Measurements from ENCODE around the gene GLI3. TPM values are rescaled to one million over a fixed set of nuclear protein-coding genes. Genes with fewer than 3 reads are reported as not detected.

GLI3 gene
- total RNA-seq, 1 experiment from 2014 or later = not detected

- DNase-seq = no peak
- BruUV-seq (replicated peaks) = no TSS peak
- Histone ChIP-seq H2AFZ (no peak overlapping the region), H3K9me2 (ENCODE audit: insufficient read depth) (no peaks in the 10 kb centered on the region), H3K79me2 (ENCODE audit: low read depth) (no peaks in the 10 kb centered on the region), H3K4me1 (replicated peaks; ENCODE audit: insufficient read depth) (no peaks in the 10 kb centered on the region), H3K4me3 (no peak overlapping the region), H4K20me1 (ENCODE audit: insufficient read depth) (no peaks in the 10 kb centered on the region), H3K27ac (no peak overlapping the region), H3K36me3 (ENCODE audit: low read depth) (no peaks in the 10 kb centered on the region), H3K9me3 (ENCODE audit: insufficient read depth, low read depth) (no peaks in the 10 kb centered on the region), H3K4me2 (no peak overlapping the region), H3F3A (ENCODE audit: insufficient read depth, low read depth) (no peaks in the 10 kb centered on the region), H3K27me3 (ENCODE audit: insufficient read depth, low read depth) (peaks cover 69% of the 10 kb centered on the region)
- ChIA-PET POLR2A (ENCODE audit: unreplicated experiment) (no interaction called here), CTCF (interaction anchor here (0.6 kb wide), 1 partner anchor 1427 kb away, joined by 10 read pairs; no protein-coding TSS in a partner anchor)
- TF ChIP-seq EZH2 (IDR thresholded peaks at IDR 0.05; ENCODE audit: low read depth) (no peak), CTCF (conservative IDR thresholded peaks at IDR 0.05) (no peak)
- intact Hi-C loops (cut with micrococcal nuclease; ENCODE audit: unreplicated experiment) = no loop called here
Observed at GRCh38 chr7:42084263-42084662, 152.7 kb downstream of the GLI3 start.

- BruUV-seq (replicated peaks) = no TSS peak
- Histone ChIP-seq H3F3A (ENCODE audit: insufficient read depth, low read depth) (no peaks in the 10 kb centered on the region), H2AFZ (no peak overlapping the region), H3K4me2 (no peak overlapping the region), H3K4me3 (no peak overlapping the region), H3K36me3 (ENCODE audit: low read depth) (no peaks in the 10 kb centered on the region), H3K9me2 (ENCODE audit: insufficient read depth) (no peaks in the 10 kb centered on the region), H3K27me3 (ENCODE audit: insufficient read depth, low read depth) (peaks cover 70% of the 10 kb centered on the region), H3K79me2 (ENCODE audit: low read depth) (no peaks in the 10 kb centered on the region), H3K27ac (no peak overlapping the region), H3K9me3 (ENCODE audit: insufficient read depth, low read depth) (no peaks in the 10 kb centered on the region), H4K20me1 (ENCODE audit: insufficient read depth) (no peaks in the 10 kb centered on the region), H3K4me1 (replicated peaks; ENCODE audit: insufficient read depth) (no peaks in the 10 kb centered on the region)
- POLR2A ChIA-PET (ENCODE audit: unreplicated experiment) = no interaction called here
- TF ChIP-seq EZH2 (IDR thresholded peaks at IDR 0.05; ENCODE audit: low read depth) = no peak
- no peak for TF ChIP-seq CTCF (conservative IDR thresholded peaks at IDR 0.05)
- intact Hi-C loops (cut with micrococcal nuclease; ENCODE audit: unreplicated experiment) = no loop called here
- no peak for DNase-seq
- CTCF ChIA-PET = no interaction called here
Observed at GRCh38 chr7:42083284-42083683, 153.7 kb downstream of the GLI3 start.

GRCh38 chr7:42082144-42082543 is 154.9 kb downstream of the GLI3 start:
- no peak overlapping the region for H3K4me2 ChIP-seq
- no peak for DNase-seq
- H3K4me1 ChIP-seq (replicated peaks; ENCODE audit: insufficient read depth) = no peaks in the 10 kb centered on the region
- no peaks in the 10 kb centered on the region for H3K36me3 ChIP-seq (ENCODE audit: low read depth)
- CTCF ChIA-PET = no interaction called here
- no peak overlapping the region for H3K27ac ChIP-seq
- H3F3A ChIP-seq (ENCODE audit: insufficient read depth, low read depth) = no peaks in the 10 kb centered on the region
- no peak overlapping the region for H2AFZ ChIP-seq
- TF ChIP-seq CTCF (conservative IDR thresholded peaks at IDR 0.05) = no peak
- TF ChIP-seq EZH2 (IDR thresholded peaks at IDR 0.05; ENCODE audit: low read depth) = no peak
- H3K4me3 ChIP-seq = no peak overlapping the region
- no peaks in the 10 kb centered on the region for H3K9me2 ChIP-seq (ENCODE audit: insufficient read depth)
- no peaks in the 10 kb centered on the region for H4K20me1 ChIP-seq (ENCODE audit: insufficient read depth)
- POLR2A ChIA-PET (ENCODE audit: unreplicated experiment) = interaction anchor here (0.7 kb wide), 1 partner anchor 164 kb away, joined by 6 read pairs; no protein-coding TSS in a partner anchor
- H3K9me3 ChIP-seq (ENCODE audit: insufficient read depth, low read depth) = no peaks in the 10 kb centered on the region
- H3K27me3 ChIP-seq (ENCODE audit: insufficient read depth, low read depth) = peaks cover 75% of the 10 kb centered on the region
- intact Hi-C loops (cut with micrococcal nuclease; ENCODE audit: unreplicated experiment) = no loop called here
- no peaks in the 10 kb centered on the region for H3K79me2 ChIP-seq (ENCODE audit: low read depth)
- BruUV-seq (replicated peaks) = no TSS peak
